Spleen (tissue), 11 donors: ENCODE results near the gene NCR1. TPM values are rescaled to one million over a fixed set of nuclear protein-coding genes. Genes with fewer than 3 reads are reported as not detected.
"Not testable (repeated sequence)": the region's sequence is repeated elsewhere in the genome, so short reads cannot be mapped to it uniquely, and the experiment has no call there.

Experiments used
- DNase-seq: peaks from one replicate; pipeline ENCODE4 v3.0.0-alpha.2; 2020
- H3K27ac ChIP-seq, 8 donors: fragments of 200-600 bp; sonication (generic) in 7 of 8; 1 replicate in 4 of 8; 2 replicates in 4 of 8; pipeline versions ENCODE4 v1.5.0 to v1.8.0; 2016 to 2021; ENCODE audit warnings: inconsistent platforms in 4 of 8, mild to moderate bottlenecking in 4 of 8, moderate library complexity in 1 of 8
- H3K27me3 ChIP-seq, 7 donors: fragments of 200-600 bp; sonication (generic) in 6 of 7; replicated peaks in 1 of 7; 1 replicate in 4 of 7; 2 replicates in 3 of 7; pipeline versions ENCODE4 v1.5.0 to v1.8.0; 2016 to 2021; ENCODE audit warnings: inconsistent platforms in 3 of 7, mild to moderate bottlenecking in 1 of 7
- H3K36me3 ChIP-seq, 6 donors: fragments of 200-600 bp; sonication (generic) in 5 of 6; 1 replicate in 4 of 6; 2 replicates in 2 of 6; pipeline versions ENCODE4 v1.5.0 to v1.8.0; 2016 to 2021; ENCODE audit warnings: inconsistent platforms in 2 of 6
- H3K4me1 ChIP-seq, 6 donors: fragments of 200-600 bp; sonication (generic) in 5 of 6; 1 replicate in 3 of 6; 2 replicates in 3 of 6; pipeline versions ENCODE4 v1.5.0 to v1.8.0; 2016 to 2021; ENCODE audit warnings: inconsistent platforms in 3 of 6
- H3K4me3 ChIP-seq, 8 donors: fragments of 200-600 bp; sonication (generic) in 7 of 8; 1 replicate in 4 of 8; 2 replicates in 4 of 8; pipeline versions ENCODE4 v1.5.0 to v1.8.0; 2016 to 2021; ENCODE audit warnings: inconsistent platforms in 4 of 8, mild to moderate bottlenecking in 4 of 8, moderate library complexity in 2 of 8
- H3K9me3 ChIP-seq, 8 donors: fragments of 200-600 bp; sonication (generic) in 7 of 8; 1 replicate in 4 of 8; 2 replicates in 4 of 8; pipeline versions ENCODE4 v1.5.0 to v1.8.0; 2016 to 2021; ENCODE audit warnings: inconsistent platforms in 4 of 8
- CTCF ChIP-seq, 11 experiments: fragments of 200-600 bp in 7 of 11; fragments of 450-650 bp in 4 of 11; sonication (generic) in 4 of 11; IDR thresholded peaks in 8 of 11; conservative IDR thresholded peaks in 3 of 11; 1 replicate in 7 of 11; 2 replicates in 4 of 11; pipeline versions ENCODE4 v1.4.0 to v1.8.0; 2016 to 2021; ENCODE audit warnings: antibody characterized with exemption in 11 of 11, inconsistent platforms in 4 of 11, mild to moderate bottlenecking in 1 of 11
- POLR2A ChIP-seq, 3 donors: fragments of 450-650 bp; IDR thresholded peaks; one replicate each; pipeline ENCODE4 v1.5.1; 2017; ENCODE audit warnings: antibody characterized with exemption in 3 of 3, mild to moderate bottlenecking in 1 of 3
- POLR2AphosphoS5 ChIP-seq, 3 donors: sonication (generic); formaldehyde crosslinking; IDR thresholded peaks; one replicate each; pipeline ENCODE4 v1.5.1; 2017; ENCODE audit warnings: antibody characterized with exemption in 3 of 3
- WGBS, 5 donors: extraction: QIAGEN DNeasy Blood & Tissue Kit in 3 of 5; methylation state at CpG; one replicate each; pipeline versions ENCODE4 v1.1.5 to v1.1.7; 2013 to 2018; 5-methylcytosine and 5-hydroxymethylcytosine counted together
- intact Hi-C: fragments of 100-400 bp; cut with DNase I; formaldehyde crosslinking; loops from one replicate; pipeline ENCODE4 v1.15.0; 2023; ENCODE audit warnings: low total_unique reads
- polyA plus RNA-seq, 3 donors: library from polyadenylated mRNA; stranded (reverse); fragments of 200-250 nt; gene quantifications; one replicate each; pipeline ENCODE4 v1.2.1, GENCODE V29; 2013
- total RNA-seq, 7 donors: library from RNA; depleted of rRNA in 3 of 7; stranded (reverse); fragments of >200 nt in 3 of 7; fragmentation: NEBNext Ultra II Directional in 4 of 7; extraction: Animal tissue kit (Norgen Biotek cat#: 25700) in 4 of 7; gene quantifications; one replicate each; pipeline versions ENCODE4 v1.1.0 to v1.2.1, GENCODE V29; 2016 to 2021
- donor health status: healthy with polysubstance abuse.
- donor health status: DM: no; HTN: no; CAD: no; lungs with moderate emphysema.
- donor health status: DM: no; HTN: no; CAD: no.
- donor health status: Bipolar disorder and iron deficiency.
- donor health status: healthy.
- donor health status: DM: no; HTN: no; CAD: no.
- donor health status: DM: yes; HTN: yes; CAD: no.

Gene NCR1
- total and polyA plus RNA-seq, 10 donors, result 0.33 to 16.7 (median 10.1) TPM

- peaks cover 0 to 5% (median 0%) of the 10 kb centered on the region in 7 donors for H3K27me3 ChIP-seq
- WGBS, 5 donors, result 59 to 87% (median 76%) methylated on average over 7 of the region's 7 CpGs
- H3K4me1 ChIP-seq, result no peaks in the 10 kb centered on the region
- no peak for TF ChIP-seq POLR2A (IDR thresholded peaks at IDR 0.05)
- no peak for TF ChIP-seq CTCF (IDR thresholded peaks at IDR 0.05 in 8 of 11, conservative IDR thresholded peaks at IDR 0.05 in 3 of 11)
- no peak for TF ChIP-seq POLR2AphosphoS5 (IDR thresholded peaks at IDR 0.05)
- H3K27ac ChIP-seq, result no peak overlapping the region
- DNase-seq, result peak; percentile 41
- intact Hi-C loops, result no loop called here
- H3K4me3 ChIP-seq, result no peak overlapping the region
- peaks cover 0 to 42% (median 0%) of the 10 kb centered on the region in 6 donors for H3K36me3 ChIP-seq
- no peaks in the 10 kb centered on the region for H3K9me3 ChIP-seq
Observed at GRCh38 chr19:54893406-54893805, 12.5 kb upstream of the NCR1 start.

- H3K27ac ChIP-seq, H3K27me3 ChIP-seq, H3K4me1 ChIP-seq, intact Hi-C loops, H3K9me3 ChIP-seq, H3K4me3 ChIP-seq: not testable (repeated sequence)
- 88 to 95% (median 94%) methylated on average over 16 of the region's 16 CpGs for WGBS, 5 donors
- peak; percentile 27 for DNase-seq
- peaks cover 0 to 35% (median 0%) of the 10 kb centered on the region in 6 donors for H3K36me3 ChIP-seq
Observed at GRCh38 chr19:54894106-54894505, 11.8 kb upstream of the NCR1 start.

GRCh38 chr19:54896036-54896435, 9.9 kb upstream of the NCR1 start:
- WGBS, 5 donors, result 80 to 92% (median 90%) methylated on average over 2 of the region's 2 CpGs
- intact Hi-C loops, result no loop called here
- Histone ChIP-seq H3K4me1 (peaks cover 0 to 5% (median 0%) of the 10 kb centered on the region in 6 donors), H3K9me3 (no peaks in the 10 kb centered on the region), H3K4me3 (no peak overlapping the region), H3K36me3 (peaks cover 0 to 15% (median 0%) of the 10 kb centered on the region in 6 donors), H3K27me3 (peaks cover 0 to 10% (median 0%) of the 10 kb centered on the region in 7 donors), H3K27ac (no peak overlapping the region)
- DNase-seq, result no peak
- no peak for TF ChIP-seq CTCF (IDR thresholded peaks at IDR 0.05 in 8 of 11, conservative IDR thresholded peaks at IDR 0.05 in 3 of 11)
- TF ChIP-seq POLR2AphosphoS5 (IDR thresholded peaks at IDR 0.05), result no peak
- no peak for TF ChIP-seq POLR2A (IDR thresholded peaks at IDR 0.05)

GRCh38 chr19:54898685-54899084, 7.3 kb upstream of the NCR1 start:
- DNase-seq, intact Hi-C loops, H3K36me3 ChIP-seq, H3K9me3 ChIP-seq, H3K27me3 ChIP-seq, H3K27ac ChIP-seq, H3K4me3 ChIP-seq: not testable (repeated sequence)
- H3K4me1 ChIP-seq, result peaks cover 0 to 19% (median 0%) of the 10 kb centered on the region in 6 donors
- 78 to 86% (median 84%) methylated on average over 7 of the region's 7 CpGs for WGBS, 5 donors

GRCh38 chr19:54899646-54900045, 6.3 kb upstream of the NCR1 start:
- peaks cover 0 to 19% (median 0%) of the 10 kb centered on the region in 6 donors for H3K4me1 ChIP-seq
- intact Hi-C loops, H3K4me3 ChIP-seq, H3K36me3 ChIP-seq, H3K27ac ChIP-seq, H3K27me3 ChIP-seq, H3K9me3 ChIP-seq: not testable (repeated sequence)
- peak; percentile 27 for DNase-seq
- 76 to 92% (median 85%) methylated on average over 9 of the region's 9 CpGs for WGBS, 5 donors

GRCh38 chr19:54901153-54901552, 4.8 kb upstream of the NCR1 start:
- WGBS, 5 donors, result 39 to 72% (median 55%) methylated on average over 8 of the region's 8 CpGs
- intact Hi-C loops, result not testable (repeated sequence)
- H3K27me3 ChIP-seq, result peaks cover 0 to 13% (median 0%) of the 10 kb centered on the region in 7 donors

More at GRCh38 chr19:54901153-54901552, 4.8 kb upstream of the NCR1 start:
- H3K36me3 ChIP-seq, H3K4me3 ChIP-seq, H3K9me3 ChIP-seq: not testable (repeated sequence)
- peak in 1 of 3 donors; percentile 35 for TF ChIP-seq POLR2AphosphoS5 (IDR thresholded peaks at IDR 0.05)
- DNase-seq, result peak; percentile 86
- H3K4me1 ChIP-seq, result peaks cover 0 to 19% (median 0%) of the 10 kb centered on the region in 6 donors
- peak overlapping the region in 4 of 8 donors; percentile 64 to 72 (median 70) for H3K27ac ChIP-seq
